HG03378 (cell line): Measurements from ENCODE around the gene NET1.
"Not testable (repeated sequence)": the region's sequence is repeated elsewhere in the genome, so short reads cannot be mapped to it uniquely, and the experiment has no call there.

Experiments used
- ATAC-seq: cut with Tn5 transposase; IDR thresholded peaks from one replicate; pipeline ENCODE4 v1.9.1; 2021; ENCODE audit warnings: mild to moderate bottlenecking, moderate library complexity; ENCODE audit not compliant: unreplicated experiment

NET1 gene

GRCh38 chr10:5396556-5397300 lies 15.6 kb upstream of the NET1 start:
- no peak for ATAC-seq

- ATAC-seq, result no peak
Observed at GRCh38 chr10:5399332-5399731, 13.0 kb upstream of the NET1 start.

DNA sequence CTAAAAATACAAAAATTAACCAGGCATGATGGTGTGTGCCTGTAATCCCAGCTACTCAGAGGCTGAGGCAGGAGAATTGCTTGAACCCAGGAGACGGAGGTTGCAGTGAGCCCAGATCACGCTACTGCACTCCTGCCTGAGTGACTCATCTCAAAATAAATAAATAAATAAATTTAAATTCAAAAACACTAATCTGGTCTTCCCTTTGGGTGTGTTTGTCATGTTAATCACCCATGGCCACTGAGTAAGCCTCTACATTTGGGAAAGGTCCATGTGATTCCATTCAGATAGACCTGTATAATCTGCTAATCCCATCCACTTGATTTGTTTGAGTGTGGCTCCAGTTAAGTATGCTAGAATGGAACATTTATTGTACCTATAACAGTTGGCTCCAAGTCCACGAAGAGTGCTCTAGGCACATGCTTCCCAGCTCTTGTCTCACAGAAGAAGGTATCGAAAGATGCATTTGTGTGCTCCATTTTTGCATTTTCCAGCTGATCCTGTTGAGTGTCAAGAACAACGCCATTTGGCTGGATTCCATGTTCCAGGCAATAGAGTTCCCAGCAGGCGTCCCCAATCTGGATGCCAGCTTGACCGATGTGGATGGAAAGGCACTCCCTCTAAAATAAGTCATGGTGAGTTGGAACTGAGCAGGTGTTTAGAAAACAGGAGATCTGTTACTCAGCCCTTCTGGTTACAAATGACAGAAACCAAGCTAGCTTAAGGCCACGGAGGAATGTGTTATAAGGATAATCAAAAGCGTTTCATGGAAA lies 11.7 kb upstream of the NET1 start:
- ATAC-seq, result no peak

GRCh38 chr10:5402798-5403197 lies 9.6 kb upstream of the NET1 start:
- no peak for ATAC-seq

GRCh38 chr10:5404208-5405041 lies 7.9 kb upstream of the NET1 start, which contains the start of gene TUBAL3:
TSS of gene TUBAL3 (minus strand) at chr10:5404828. CDS start at chr10:5404792, 36 bp downstream.
- no peak for ATAC-seq

- no peak for ATAC-seq
Observed at GRCh38 chr10:5406918-5407317, 5.4 kb upstream of the NET1 start.

DNA sequence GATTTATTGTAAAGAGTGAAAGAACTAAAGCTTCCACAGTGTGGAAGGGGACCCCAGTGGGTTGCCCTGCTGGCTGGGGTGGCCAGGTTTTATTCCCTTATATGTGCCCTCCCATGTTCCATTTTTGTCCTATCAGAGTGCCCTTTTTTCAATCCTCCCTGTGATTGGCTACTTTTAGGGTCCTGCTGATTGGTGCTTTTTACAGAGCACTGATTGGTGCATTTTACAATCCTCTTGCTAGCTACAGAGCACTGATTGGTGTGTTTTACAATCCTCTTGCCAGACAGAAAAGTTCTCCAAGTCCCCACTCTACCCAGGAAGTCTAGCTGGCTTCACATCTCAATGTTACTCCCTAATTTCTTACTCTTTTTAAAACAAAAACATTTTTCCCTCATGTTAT lies 1.6 kb upstream of the NET1 start:
- not testable (repeated sequence) for ATAC-seq

GRCh38 chr10:5411941-5412276 lies 448 bp upstream of the NET1 start:
- peak; percentile 13 for ATAC-seq

DNA sequence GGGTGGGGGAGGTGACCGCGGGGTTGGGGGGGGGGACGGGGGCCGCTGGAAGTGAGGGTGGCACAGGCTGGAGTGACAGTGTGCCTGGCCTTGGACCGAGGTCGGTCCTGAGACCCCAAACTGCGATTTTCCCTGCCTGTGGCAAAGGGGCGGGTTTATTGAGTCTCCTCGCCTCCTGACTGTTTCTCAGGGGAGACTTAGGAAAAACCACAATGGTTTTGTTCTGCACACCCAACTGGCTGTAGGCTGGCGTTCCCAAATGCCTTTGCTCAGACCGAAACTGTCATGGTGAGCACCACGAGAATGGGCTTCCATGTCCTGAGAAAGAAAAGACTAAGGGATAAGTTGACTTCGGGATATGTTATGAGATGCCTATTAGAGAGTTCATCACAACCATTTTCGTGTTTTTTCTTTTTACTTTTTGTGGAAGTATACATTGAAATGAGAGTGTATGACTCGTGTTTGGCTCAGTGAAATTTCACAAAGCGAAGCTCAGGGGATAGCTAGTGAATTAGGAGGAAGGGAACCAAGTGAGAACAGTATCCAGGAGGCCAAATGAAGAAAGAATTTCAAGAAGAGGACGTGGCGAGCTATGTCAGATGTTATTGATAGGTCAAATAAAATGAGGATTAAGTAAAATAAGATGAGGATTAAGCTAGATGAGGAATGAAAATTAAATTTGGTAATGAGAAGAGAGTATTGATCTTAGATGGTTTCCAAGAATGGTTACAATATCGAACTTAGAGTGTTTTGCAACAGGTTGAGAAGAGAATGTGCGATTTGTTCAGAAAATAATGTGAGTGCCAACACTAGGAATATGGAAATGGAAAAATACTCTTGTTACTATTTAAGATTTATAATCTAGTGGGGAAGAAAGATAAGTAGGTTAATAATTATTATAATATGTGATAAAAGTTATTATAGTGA lies 918 bp downstream of the NET1 start:
- no peak for ATAC-seq

- ATAC-seq, result no peak
Observed at GRCh38 chr10:5416981-5417380, 4.6 kb downstream of the NET1 start.

- no peak for ATAC-seq
Observed at GRCh38 chr10:5418584-5418983, 6.2 kb downstream of the NET1 start.

GRCh38 chr10:5419466-5420094 lies 7.2 kb downstream of the NET1 start:
- ATAC-seq, result no peak

DNA sequence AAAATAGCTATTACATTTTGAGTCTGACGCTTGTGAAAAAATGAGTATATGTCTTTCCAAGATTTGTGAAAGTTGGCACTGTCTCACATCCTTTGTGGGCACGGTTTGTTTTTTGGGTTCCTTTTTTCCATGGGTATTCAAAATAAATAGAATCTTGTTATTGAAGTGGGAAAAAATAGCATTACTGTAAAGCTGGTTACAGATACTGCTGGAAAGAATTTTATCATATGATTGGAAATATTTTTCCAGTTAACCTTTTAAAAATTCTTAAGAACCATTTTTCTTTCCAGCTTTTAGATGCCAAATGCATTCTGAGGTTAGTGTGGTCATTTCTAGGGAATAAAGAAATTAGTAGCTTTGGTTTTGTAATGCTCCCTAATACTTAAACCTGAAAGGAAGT lies 11.4 kb downstream of the NET1 start:
- ATAC-seq, result no peak

- ATAC-seq, result no peak
Observed at GRCh38 chr10:5424751-5425150, 12.4 kb downstream of the NET1 start.

DNA sequence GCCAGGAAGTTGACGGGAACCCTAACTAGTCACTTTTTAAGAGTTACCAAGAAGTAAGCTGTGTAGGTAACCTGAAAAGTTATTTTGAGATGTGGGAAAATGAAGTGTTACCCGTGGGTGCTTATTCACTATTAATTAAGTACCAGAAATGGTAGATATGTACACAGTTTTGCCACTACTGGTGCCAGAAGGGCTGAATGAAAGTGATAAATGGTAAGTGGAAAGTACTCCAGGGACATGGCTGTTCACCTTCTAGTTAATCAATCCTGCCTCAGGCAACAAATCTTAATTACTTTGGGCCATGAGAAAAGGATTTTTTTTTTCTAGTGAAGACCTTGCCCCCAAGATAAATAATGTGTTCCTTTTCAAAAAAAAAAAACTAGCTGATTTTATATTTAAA lies 15.8 kb downstream of the NET1 start:
- no peak for ATAC-seq

- no peak for ATAC-seq
Observed at GRCh38 chr10:5433182-5433581, 20.8 kb downstream of the NET1 start.

DNA sequence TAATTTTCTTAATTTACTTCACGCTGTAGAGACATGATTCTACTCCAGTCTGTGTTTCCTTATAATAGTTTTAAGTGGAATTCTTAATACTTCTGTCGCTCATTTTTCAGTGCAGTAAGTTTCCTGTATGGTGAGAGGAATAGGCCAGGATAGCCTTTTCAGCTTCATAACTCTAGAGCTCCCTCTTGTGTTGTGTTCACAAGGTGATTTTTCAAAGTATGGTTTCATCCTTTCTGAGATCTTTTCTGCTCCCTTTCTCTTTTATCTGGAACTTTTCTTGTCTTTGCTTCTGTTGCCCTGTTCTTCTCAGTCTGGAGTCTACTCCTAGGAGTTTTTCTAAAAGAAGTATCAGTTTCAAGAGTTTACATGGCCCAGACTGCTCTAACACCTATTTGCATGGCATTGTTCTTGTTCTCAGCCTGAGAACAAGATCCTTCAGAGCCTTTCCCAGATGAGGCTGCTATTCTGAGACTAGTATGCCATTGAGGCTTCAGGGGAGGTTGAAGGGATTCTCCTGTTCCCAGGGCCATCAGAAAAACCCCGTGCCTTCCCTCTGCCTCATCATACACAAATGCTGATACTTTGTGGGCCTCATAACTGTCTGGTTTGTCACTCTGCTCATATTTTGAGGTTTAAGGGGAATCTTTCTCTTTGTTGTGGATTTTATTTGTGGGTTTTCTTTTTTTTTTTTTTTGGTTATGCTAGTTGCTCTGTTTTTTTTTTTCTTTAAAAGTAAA lies 21.8 kb downstream of the NET1 start:
- ATAC-seq, result no peak

GRCh38 chr10:5435328-5435727 lies 23.0 kb downstream of the NET1 start:
- no peak for ATAC-seq

- no peak for ATAC-seq
Observed at GRCh38 chr10:5440206-5440605, 27.8 kb downstream of the NET1 start.
